Right kidney (tissue), 1 donor: ENCODE results near the gene SDK2.

Experiments
- DNase-seq: peaks from one replicate; pipeline ENCODE4 v3.0.0-alpha.2; 2016

SDK2 gene

GRCh38 chr17:73650617-73651200, 6.5 kb upstream of the SDK2 start:
- no peak for DNase-seq

- DNase-seq: no peak
Observed at GRCh38 chr17:73650140-73650539, 5.9 kb upstream of the SDK2 start.

- DNase-seq: no peak
Observed at GRCh38 chr17:73648974-73649373, 4.7 kb upstream of the SDK2 start.

- DNase-seq: no peak
Observed at GRCh38 chr17:73648543-73648820, 4.2 kb upstream of the SDK2 start.

- no peak for DNase-seq
Observed at GRCh38 chr17:73647772-73648542, 3.7 kb upstream of the SDK2 start.

- no peak for DNase-seq
Observed at GRCh38 chr17:73647301-73647695, 3.1 kb upstream of the SDK2 start.

GRCh38 chr17:73646409-73647300, 2.4 kb upstream of the SDK2 start:
- no peak for DNase-seq

- DNase-seq: peak; percentile 85
Observed at GRCh38 chr17:73645050-73645871, 1.0 kb upstream of the SDK2 start.

- no peak for DNase-seq
Observed at GRCh38 chr17:73643852-73644144, 447 bp downstream of the SDK2 start.

- peak; percentile 84 for DNase-seq
Observed at GRCh38 chr17:73643001-73643851, 1.0 kb downstream of the SDK2 start.

GRCh38 chr17:73642659-73643000, 1.6 kb downstream of the SDK2 start:
- DNase-seq: no peak

GRCh38 chr17:73641826-73642600, 2.2 kb downstream of the SDK2 start:
- no peak for DNase-seq

- no peak for DNase-seq
Observed at GRCh38 chr17:73640691-73641090, 3.6 kb downstream of the SDK2 start.

GRCh38 chr17:73639932-73640331, 4.3 kb downstream of the SDK2 start:
- DNase-seq: no peak

- DNase-seq: no peak
Observed at GRCh38 chr17:73639322-73639721, 4.9 kb downstream of the SDK2 start.

GRCh38 chr17:73638556-73638955, 5.7 kb downstream of the SDK2 start:
- DNase-seq: no peak

- no peak for DNase-seq
Observed at GRCh38 chr17:73637866-73638265, 6.4 kb downstream of the SDK2 start.

GRCh38 chr17:73635101-73635817, 9.0 kb downstream of the SDK2 start:
- DNase-seq: no peak

GRCh38 chr17:73634629-73635028, 9.6 kb downstream of the SDK2 start:
- DNase-seq: no peak

GRCh38 chr17:73633736-73634135, 10.5 kb downstream of the SDK2 start:
- no peak for DNase-seq
